ENCODE data around the gene EVX1. TPM values are rescaled to one million over a fixed set of nuclear protein-coding genes. Genes with fewer than 3 reads are reported as not detected.

Gene EVX1
- polyA plus RNA-seq, 12 donors = 0.06 TPM; not detected in 11

GRCh38 chr7:27204851-27205322, 37.7 kb upstream of the EVX1 start:
- DNase-seq = no peak

DNA sequence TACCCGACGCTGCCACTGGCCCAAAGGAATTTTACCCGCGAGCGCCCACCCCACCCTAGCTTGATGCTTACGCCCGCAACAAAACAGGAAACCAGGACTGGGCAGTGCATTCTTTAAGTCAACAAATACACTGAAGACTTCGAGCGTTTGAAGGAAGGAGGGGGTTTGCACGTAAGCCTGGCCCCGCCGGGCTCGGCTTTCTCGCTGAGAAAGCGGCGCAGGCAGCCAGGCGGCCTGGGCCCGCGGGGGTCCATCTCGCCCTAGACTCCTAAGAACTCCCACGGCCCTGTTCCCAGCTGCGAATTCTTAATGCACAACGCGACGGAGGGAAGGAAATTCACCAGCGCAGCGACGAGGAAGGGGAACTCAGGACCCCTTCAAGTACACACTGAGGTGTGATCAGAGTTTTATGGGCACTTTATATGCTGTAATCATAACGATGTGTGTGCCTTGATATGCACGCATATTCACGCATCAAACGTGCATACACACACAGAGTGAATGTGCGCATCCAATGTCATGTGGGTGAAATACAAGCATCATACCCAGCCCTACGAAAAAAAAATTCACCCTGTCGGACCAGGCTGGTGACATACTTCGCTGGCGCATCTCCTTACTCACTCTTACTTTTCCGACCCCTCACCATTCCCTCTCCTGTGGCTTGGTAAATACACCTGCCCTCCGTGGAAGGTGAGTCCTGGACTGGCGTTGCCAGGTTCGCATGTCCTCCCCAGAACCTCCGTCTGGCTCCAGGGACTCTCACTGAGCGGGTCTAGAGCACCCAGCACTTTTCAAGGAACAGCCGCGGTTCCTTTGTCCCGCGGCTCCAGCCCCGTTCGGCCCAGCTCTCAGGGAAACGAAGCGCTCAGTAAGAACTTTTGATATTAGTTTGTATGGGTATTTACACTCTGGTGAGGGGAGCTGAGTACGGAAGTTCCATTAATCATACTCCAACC, 37.0 kb upstream of the EVX1 start:
- DNase-seq = no peak

- DNase-seq = no peak
Measured at GRCh38 chr7:27207348-27207985, 35.1 kb upstream of the EVX1 start.

GRCh38 chr7:27208998-27209397, 33.6 kb upstream of the EVX1 start:
- no peak for DNase-seq

DNA sequence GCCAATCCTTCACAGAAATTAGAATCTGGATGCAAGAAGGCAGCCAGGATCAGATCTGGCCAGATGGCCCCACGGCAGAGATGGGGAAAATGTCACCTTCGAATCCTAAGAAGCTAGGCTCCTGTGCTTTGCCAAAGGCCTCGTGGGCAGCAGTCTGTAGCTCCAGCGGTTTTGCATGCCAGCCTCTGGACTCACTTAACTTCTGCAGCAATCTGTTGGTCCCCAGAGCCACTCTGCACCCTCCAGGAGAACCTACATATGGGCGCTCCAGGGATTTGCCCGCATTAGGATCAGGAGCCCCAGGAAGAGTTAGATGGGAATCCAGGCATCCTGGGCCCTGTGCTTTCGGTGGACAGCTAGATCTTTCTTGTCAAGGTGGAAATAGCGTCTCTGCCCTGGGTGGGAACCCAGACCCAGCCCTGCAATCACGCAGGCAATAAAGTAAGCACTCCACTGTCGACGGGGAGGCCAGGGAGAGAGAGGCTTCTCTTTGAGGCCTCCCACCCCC, 32.6 kb upstream of the EVX1 start:
- no peak for DNase-seq

- DNase-seq = no peak
Measured at GRCh38 chr7:27210441-27211083, 32.0 kb upstream of the EVX1 start.

GRCh38 chr7:27211084-27211446, 31.5 kb upstream of the EVX1 start:
- DNase-seq = no peak

DNA sequence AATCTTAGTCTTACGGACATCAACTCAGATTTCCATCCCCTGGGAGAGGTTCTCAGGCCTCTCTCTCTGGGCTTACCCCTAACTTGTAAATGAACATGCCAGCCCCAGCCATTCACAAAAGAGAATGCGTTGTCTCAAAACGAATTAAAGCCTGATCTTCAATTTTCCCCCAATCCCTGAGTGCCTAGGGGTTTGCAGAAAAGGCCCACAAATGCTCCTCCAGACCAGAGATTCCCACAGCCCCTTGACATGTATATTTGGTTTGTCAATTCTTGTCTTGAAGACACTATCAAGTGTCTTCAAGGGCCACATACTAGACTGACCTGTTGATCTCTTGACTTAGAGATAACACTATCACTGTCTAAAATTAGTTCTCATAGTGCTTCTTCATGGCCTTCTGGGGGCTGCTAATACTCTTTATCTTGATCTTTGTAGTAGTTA, 30.8 kb upstream of the EVX1 start:
- no peak for DNase-seq

DNA sequence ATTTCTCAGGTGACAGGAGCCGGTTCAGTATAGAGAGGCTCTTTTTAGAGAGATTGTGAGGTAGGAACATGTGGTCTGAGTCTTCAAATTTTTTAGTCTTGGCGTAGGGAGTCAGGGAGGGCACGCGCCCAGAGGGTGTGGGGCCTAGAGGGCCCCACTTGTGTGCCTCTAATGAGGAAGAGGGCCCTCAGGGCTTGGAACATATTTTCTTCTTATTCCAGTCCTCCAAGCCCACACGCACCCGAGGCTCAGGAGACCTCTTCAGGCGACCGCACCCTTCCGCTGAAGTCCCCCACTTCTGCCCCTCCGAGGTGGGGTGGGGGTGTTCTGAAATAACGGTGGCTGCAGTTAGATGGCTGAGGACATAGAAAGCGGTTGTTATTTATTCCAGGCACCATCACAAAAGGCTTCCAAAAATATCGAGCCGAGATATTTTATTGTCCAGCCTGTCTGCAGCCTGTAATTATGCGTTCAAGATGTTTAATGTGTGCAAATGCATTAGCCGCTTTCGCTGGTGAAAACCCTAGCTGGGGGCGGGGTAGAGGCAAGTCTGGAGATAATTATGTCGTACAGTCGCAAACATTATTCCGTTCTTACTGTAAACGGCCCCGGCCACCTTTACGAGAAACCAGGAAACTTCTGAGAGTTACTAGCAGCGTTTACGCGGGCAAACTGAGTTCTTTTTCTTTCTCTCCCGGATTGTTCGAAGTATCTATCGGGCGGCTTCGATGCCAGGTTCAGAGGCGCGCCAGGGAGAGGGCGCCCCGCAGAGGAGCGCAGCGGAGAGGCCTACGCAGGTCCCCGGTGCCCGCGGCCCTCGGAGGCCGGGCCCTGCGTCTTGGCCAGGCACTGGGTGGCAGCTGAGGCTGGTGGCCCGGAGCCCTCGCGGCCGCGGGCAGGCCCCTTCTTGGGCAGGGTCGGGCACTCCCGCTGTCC, 29.8 kb upstream of the EVX1 start:
- DNase-seq = no peak

GRCh38 chr7:27213433-27214238, 29.0 kb upstream of the EVX1 start:
- DNase-seq = no peak

GRCh38 chr7:27214239-27214950, 28.2 kb upstream of the EVX1 start:
- DNase-seq = no peak

- DNase-seq = no peak
Measured at GRCh38 chr7:27215356-27215755, 27.2 kb upstream of the EVX1 start.

DNA sequence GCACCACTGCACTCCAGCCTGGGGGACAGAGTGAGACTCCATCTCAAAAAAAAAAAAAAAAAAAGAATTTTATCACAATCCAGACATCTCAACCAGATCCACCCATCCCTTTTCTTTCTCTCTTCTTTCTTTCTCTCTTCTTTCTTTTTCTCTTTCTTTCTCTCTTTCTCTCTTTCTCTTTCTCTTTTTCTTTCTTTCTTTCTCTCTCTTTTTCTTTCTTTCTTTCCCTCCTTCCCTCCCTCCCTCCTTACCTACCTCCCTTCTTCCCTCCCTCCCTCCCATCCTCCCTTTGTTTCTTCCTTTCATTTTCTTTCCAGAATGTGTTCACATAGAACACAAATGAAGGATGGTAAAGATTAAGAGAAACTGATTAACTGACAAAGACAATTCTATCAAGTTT, 24.7 kb upstream of the EVX1 start:
- DNase-seq = no peak

DNA sequence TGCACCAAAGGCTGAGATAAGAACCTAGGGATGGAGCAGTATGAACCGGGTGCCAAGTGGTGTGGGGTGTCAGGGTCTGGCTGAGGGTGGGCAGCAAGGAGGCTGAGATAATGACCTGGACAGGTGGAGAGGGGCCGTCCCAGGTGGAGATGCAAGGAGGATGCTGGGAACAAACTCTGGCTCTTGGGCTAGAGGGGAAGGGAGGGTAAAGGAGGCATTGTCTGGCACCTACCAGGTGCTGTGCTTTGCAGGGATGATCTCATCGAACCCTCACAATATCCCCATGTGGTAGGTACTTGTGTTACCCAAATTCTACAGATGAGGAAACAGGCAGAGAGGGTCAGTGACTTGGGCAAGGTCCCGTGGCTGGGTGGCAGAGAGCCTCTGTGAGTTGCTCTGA, 22.8 kb upstream of the EVX1 start:
- DNase-seq = no peak

- DNase-seq = no peak
Measured at GRCh38 chr7:27220440-27220955, 22.1 kb upstream of the EVX1 start.

DNA sequence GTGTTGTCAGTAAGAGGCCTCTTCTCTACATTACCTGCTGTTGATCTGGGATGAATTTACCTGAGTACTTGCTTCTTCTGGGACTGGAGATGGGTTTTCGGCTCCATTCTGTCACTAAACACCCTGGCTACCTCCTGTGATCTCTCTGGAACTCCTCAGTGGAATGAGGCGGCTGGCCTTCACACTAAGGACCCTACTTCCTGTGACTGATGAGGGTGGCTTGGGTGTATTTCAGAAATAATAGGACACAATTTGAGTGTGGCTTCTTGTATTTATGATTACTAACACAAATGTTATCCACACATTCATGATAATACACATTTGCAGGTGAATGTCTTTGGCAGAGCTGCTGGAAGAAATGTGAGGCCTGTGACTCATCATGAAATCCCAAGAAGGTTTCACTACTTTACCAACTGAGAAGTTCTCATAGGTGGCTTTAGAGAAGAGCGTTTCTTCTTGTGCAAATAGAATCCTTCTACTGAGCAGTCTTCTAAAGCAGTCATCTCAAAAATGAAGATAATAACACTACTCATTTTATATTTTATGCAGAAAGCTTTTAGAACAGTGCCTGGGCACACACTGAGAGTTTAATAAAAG, 21.3 kb upstream of the EVX1 start:
- no peak for DNase-seq

GRCh38 chr7:27223941-27224575, 18.5 kb upstream of the EVX1 start:
- no peak for DNase-seq

All from muscle of arm (tissue), 12 donors.